ENCODE data around the gene MACROD2.

Gene MACROD2

GRCh38 chr20:16013631-16014030 is 2018.3 kb downstream of the MACROD2 start:
- no peak for DNase-seq (ENCODE audit: low read depth in 1 of 2, low spot score in 1 of 2)
- no peak for TF ChIP-seq JUND (IDR thresholded peaks at IDR 0.05; ENCODE audit: low read depth)
- in situ Hi-C loops (cut with HindIII; ENCODE audit: low pct_unique_long_range_greater_than_20kb, low sequenced_read_pairs), result no loop called here

- in situ Hi-C loops (cut with HindIII; ENCODE audit: low pct_unique_long_range_greater_than_20kb, low sequenced_read_pairs), result no loop called here
- DNase-seq (ENCODE audit: low read depth in 1 of 2, low spot score in 1 of 2), result no peak
- TF ChIP-seq JUND (IDR thresholded peaks at IDR 0.05; ENCODE audit: low read depth), result no peak
Observed at GRCh38 chr20:16014436-16014835, 2019.1 kb downstream of the MACROD2 start.

DNA sequence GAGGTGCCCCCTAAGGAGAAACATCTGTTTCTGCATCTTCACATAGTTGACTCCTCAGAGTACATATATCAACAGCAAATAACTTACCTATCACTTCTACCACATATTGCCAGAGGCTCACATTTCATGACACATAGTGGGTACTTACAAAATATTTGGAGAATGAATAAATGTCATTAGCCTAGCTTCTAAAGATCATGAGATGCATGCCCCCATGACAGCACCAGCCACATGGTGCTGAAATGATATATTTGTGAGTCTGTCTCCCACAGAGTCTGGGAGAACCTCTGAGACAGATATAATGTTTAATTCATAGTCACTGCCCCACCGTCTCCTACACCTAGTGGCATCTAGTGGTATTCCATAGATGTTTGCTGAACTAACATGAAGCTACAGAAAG is 2022.3 kb downstream of the MACROD2 start:
- no peak for DNase-seq (ENCODE audit: low read depth in 1 of 2, low spot score in 1 of 2)
- in situ Hi-C loops (cut with HindIII; ENCODE audit: low pct_unique_long_range_greater_than_20kb, low sequenced_read_pairs), result no loop called here
- no peak for TF ChIP-seq JUND (IDR thresholded peaks at IDR 0.05; ENCODE audit: low read depth)

DNA sequence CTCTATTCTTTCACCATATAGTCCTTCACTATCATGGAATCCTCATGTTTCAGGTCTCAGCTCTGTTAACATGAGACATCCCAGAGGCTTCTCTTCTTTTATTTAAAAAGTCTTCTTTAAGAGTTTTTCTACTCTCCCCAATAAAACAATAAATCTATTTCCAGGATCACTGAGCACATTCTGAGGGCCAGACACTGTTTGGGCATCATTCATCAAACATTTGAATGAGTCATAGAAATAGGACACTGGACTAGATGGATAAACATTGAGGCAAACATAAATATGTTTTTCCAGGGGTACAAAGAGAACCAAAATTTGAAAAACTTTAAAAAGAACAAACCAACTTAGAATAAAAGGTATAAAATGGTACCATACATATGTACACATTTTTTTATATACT is 2023.6 kb downstream of the MACROD2 start:
- no peak for TF ChIP-seq JUND (IDR thresholded peaks at IDR 0.05; ENCODE audit: low read depth)
- no peak for DNase-seq (ENCODE audit: low read depth in 1 of 2, low spot score in 1 of 2)
- in situ Hi-C loops (cut with HindIII; ENCODE audit: low pct_unique_long_range_greater_than_20kb, low sequenced_read_pairs), result no loop called here

GRCh38 chr20:16020971-16021370 is 2025.7 kb downstream of the MACROD2 start:
- no peak for TF ChIP-seq JUND (IDR thresholded peaks at IDR 0.05; ENCODE audit: low read depth)
- no peak for DNase-seq (ENCODE audit: low read depth in 1 of 2, low spot score in 1 of 2)
- in situ Hi-C loops (cut with HindIII; ENCODE audit: low pct_unique_long_range_greater_than_20kb, low sequenced_read_pairs), result no loop called here

DNA sequence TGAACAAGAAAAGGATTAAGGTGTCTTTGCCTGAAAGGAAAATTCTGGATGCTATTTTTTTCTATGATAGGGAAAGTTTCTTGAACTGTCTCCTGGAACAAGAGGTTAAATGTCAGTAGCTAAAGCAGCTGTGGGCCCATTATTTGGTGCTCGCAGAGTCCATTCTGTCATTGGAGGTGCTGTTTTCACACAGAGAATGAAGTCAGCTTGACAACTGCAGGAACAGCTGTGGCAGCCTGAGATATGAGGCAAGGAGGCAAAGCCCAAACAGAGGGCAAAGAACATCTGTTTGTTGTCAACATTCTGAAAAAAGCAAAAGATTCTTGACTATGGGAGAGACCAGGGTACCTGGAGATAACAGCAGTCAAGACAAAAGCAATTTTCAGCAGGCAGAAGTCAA is 2029.8 kb downstream of the MACROD2 start:
- no peak for DNase-seq (ENCODE audit: low read depth in 1 of 2, low spot score in 1 of 2)
- in situ Hi-C loops (cut with HindIII; ENCODE audit: low pct_unique_long_range_greater_than_20kb, low sequenced_read_pairs), result no loop called here
- TF ChIP-seq JUND (IDR thresholded peaks at IDR 0.05; ENCODE audit: low read depth), result no peak

GRCh38 chr20:16027686-16028085 is 2032.4 kb downstream of the MACROD2 start:
- in situ Hi-C loops (cut with HindIII; ENCODE audit: low pct_unique_long_range_greater_than_20kb, low sequenced_read_pairs), result no loop called here
- no peak for DNase-seq (ENCODE audit: low read depth in 1 of 2, low spot score in 1 of 2)
- TF ChIP-seq JUND (IDR thresholded peaks at IDR 0.05; ENCODE audit: low read depth), result no peak

GRCh38 chr20:16028923-16029322 is 2033.6 kb downstream of the MACROD2 start:
- no peak for DNase-seq (ENCODE audit: low read depth in 1 of 2, low spot score in 1 of 2)
- in situ Hi-C loops (cut with HindIII; ENCODE audit: low pct_unique_long_range_greater_than_20kb, low sequenced_read_pairs), result no loop called here
- no peak for TF ChIP-seq JUND (IDR thresholded peaks at IDR 0.05; ENCODE audit: low read depth)

GRCh38 chr20:16030253-16030652 is 2034.9 kb downstream of the MACROD2 start:
- no peak for DNase-seq (ENCODE audit: low read depth in 1 of 2, low spot score in 1 of 2)
- in situ Hi-C loops (cut with HindIII; ENCODE audit: low pct_unique_long_range_greater_than_20kb, low sequenced_read_pairs), result no loop called here
- no peak for TF ChIP-seq JUND (IDR thresholded peaks at IDR 0.05; ENCODE audit: low read depth)

DNA sequence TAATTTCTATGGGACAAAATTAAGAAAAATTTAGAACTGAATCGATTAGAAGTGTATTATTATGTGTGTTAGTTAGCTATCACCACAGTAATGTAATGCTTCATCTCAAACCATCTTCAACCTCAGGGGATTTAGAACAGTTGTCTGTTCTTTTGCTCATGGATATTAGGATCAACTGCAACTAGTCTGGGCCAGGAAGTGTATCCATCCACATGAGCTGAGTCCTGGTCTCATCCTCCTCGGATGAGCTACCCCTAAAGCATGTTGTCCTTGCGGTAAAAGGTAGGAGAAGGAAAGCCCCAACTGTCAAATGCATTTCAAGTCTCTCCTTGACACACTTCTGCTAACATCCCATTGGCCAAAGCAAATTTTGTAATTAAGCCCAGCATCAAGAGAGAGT is 2040.3 kb downstream of the MACROD2 start:
- in situ Hi-C loops (cut with HindIII; ENCODE audit: low pct_unique_long_range_greater_than_20kb, low sequenced_read_pairs), result no loop called here
- no peak for TF ChIP-seq JUND (IDR thresholded peaks at IDR 0.05; ENCODE audit: low read depth)
- no peak for DNase-seq (ENCODE audit: low read depth in 1 of 2, low spot score in 1 of 2)

GRCh38 chr20:16036331-16036730 is 2041.0 kb downstream of the MACROD2 start:
- TF ChIP-seq JUND (IDR thresholded peaks at IDR 0.05; ENCODE audit: low read depth), result no peak
- in situ Hi-C loops (cut with HindIII; ENCODE audit: low pct_unique_long_range_greater_than_20kb, low sequenced_read_pairs), result no loop called here
- DNase-seq (ENCODE audit: low read depth in 1 of 2, low spot score in 1 of 2), result no peak

DNA sequence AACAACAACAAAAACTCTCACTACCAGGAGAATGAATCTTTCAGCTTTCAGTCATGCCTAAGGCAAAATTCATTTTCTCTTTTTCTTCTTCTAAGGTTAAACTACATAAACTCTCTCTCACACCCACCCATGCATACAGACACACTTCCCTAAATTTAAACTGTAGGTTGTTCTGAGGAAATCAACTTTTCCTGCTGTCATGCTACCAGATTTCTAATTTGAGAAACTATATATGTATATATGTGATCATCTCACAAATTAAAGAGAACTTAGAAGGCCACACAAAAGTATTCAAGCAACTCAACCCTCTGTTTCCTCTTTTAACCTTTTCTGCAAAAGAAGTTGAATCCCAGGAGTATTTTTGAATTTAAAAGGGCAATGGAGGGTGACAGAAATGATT is 2045.4 kb downstream of the MACROD2 start:
- no peak for DNase-seq (ENCODE audit: low read depth in 1 of 2, low spot score in 1 of 2)
- no peak for TF ChIP-seq JUND (IDR thresholded peaks at IDR 0.05; ENCODE audit: low read depth)
- in situ Hi-C loops (cut with HindIII; ENCODE audit: low pct_unique_long_range_greater_than_20kb, low sequenced_read_pairs), result no loop called here

DNA sequence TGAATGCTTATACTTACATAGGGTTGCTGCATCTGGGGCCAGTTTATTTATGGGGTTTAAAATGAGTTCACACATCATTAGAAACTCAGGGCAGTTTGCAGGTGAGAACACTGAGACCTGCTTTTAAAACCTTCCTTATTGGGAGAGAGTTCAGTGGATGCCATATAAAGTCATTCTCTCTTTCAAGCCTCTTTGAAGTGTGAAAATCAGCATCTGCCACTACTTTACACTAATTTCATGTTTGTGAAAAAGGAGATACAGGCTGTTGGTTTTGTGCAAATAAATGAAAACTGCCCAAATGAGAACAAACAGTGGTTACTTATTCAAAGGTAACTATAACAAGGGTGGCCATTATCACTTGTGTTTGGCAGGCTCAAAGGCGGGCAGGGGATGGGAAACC is 2047.4 kb downstream of the MACROD2 start:
- TF ChIP-seq JUND (IDR thresholded peaks at IDR 0.05; ENCODE audit: low read depth), result no peak
- in situ Hi-C loops (cut with HindIII; ENCODE audit: low pct_unique_long_range_greater_than_20kb, low sequenced_read_pairs), result no loop called here
- no peak for DNase-seq (ENCODE audit: low read depth in 1 of 2, low spot score in 1 of 2)

- in situ Hi-C loops (cut with HindIII; ENCODE audit: low pct_unique_long_range_greater_than_20kb, low sequenced_read_pairs), result no loop called here
- TF ChIP-seq JUND (IDR thresholded peaks at IDR 0.05; ENCODE audit: low read depth), result no peak
- no peak for DNase-seq (ENCODE audit: low read depth in 1 of 2, low spot score in 1 of 2)
Observed at GRCh38 chr20:16043931-16044330, 2048.6 kb downstream of the MACROD2 start.

All from T47D (cell line).